Cardiac fibroblast (primary cell): ENCODE data around the gene MOV10L1.

Source experiments
- DNase-seq, 2 donors: peaks; one replicate each; pipeline versions ENCODE4 v3.0.0 to v3.0.0-alpha.2; 2010; ENCODE audit warnings: low read depth in 2 of 2
- H3K4me3 ChIP-seq, 2 donors: replicated peaks in 1 of 2; 1 replicate in 1 of 2; 2 replicates in 1 of 2; pipeline ENCODE4 v1.5.1; 2011; ENCODE audit warnings: low read depth in 2 of 2, low read length in 2 of 2, mild to moderate bottlenecking in 2 of 2, moderate library complexity in 1 of 2
- CTCF ChIP-seq: IDR thresholded peaks from one replicate; pipeline ENCODE4 v1.5.1; 2011; ENCODE audit warnings: low read depth, mild to moderate bottlenecking, low read length, inconsistent platforms

MOV10L1 gene

GRCh38 chr22:50064453-50064852 lies 25.4 kb upstream of the MOV10L1 start:
- DNase-seq: no peak
- no peak for TF ChIP-seq CTCF
- no peak overlapping the region for H3K4me3 ChIP-seq

DNA sequence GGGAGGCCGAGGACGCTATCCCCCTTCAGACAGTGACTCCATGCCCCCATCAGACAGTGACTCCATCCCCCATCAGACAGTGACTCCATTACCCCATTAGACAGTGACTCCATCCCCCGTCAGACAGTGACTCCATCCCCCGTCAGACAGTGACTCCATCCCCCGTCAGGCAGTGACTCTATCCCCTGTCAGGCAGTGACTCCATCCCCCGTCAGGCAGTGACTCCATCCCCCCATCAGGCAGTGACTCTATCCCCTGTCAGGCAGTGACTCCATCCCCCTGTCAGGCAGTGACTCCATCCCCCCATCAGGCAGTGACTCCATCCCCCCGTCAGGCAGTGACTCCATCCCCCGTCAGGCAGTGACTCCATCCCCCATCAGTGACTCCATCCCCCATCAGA lies 22.6 kb upstream of the MOV10L1 start:
- no peak overlapping the region for H3K4me3 ChIP-seq
- no peak for DNase-seq
- no peak for TF ChIP-seq CTCF

GRCh38 chr22:50068096-50068495 lies 21.7 kb upstream of the MOV10L1 start:
- no peak for TF ChIP-seq CTCF
- DNase-seq: no peak
- no peak overlapping the region for H3K4me3 ChIP-seq

DNA sequence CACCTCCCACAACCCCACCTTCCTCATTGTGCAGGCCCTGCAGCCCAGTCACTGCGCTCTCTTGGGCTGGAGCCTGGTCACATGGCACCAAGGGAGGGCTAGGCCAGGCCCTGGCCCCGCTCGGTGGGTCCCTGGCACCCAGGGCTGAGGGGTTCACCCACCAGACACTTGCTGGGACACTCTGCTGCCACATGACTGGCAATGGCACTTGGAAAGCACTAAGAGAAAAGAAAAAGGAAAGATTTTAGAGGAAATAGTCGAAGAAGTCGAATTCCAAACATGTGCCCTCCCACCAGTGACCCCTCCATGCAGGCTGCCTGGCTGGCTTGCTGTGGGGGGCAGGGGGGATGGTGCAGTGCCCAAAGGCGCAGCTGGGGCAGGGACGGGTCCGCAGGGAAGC lies 19.4 kb upstream of the MOV10L1 start:
- TF ChIP-seq CTCF: no peak
- no peak for DNase-seq

DNA sequence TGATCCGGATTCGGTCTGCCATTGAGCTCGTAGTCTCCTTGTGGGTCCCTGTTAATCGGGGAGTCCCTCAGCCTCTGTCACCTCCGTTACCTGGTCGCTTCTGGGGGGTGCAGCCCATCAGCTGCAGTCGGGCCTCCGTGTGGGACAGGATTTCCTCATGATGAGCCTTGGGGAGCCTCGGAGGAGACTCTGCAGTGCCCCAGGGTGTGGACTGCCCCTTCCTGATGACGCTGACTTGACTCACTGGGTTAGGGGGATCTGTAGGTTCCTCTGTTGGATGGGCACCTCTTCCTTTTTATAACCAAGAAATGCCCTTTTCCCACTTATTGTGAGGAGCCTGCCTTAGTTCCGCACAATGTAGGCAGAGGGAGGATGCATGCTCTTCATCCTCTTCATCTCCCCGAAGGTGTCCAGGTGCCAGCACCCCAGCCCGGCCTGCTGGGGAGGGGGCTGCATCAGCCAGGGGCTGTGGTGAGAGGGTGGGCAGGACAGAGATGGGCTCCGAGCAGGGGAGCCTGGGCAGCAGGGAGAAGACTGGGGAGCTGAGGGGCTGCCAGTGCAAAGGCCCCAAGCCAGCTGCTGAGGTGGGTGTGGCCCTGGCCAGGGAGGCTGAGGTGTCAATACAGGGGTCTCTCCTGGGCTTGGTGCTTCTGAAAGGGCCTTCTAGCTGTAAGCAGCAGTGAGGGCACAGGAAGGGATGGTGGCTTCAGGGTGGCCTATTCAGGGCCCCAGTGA lies 18.2 kb upstream of the MOV10L1 start:
- H3K4me3 ChIP-seq: no peak overlapping the region
- DNase-seq: no peak
- TF ChIP-seq CTCF: no peak

More for the DNA sequence above, 19.4 kb upstream of the MOV10L1 start:
- H3K4me3 ChIP-seq: no peak overlapping the region

GRCh38 chr22:50072167-50072555 lies 17.6 kb upstream of the MOV10L1 start:
- TF ChIP-seq CTCF: no peak
- no peak overlapping the region for H3K4me3 ChIP-seq
- no peak for DNase-seq
